KG1 (cell line): ENCODE measurements around the gene AP2S1.
"Not testable (repeated sequence)": the region's sequence is repeated elsewhere in the genome, so short reads cannot be mapped to it uniquely, and the experiment has no call there.

Experiments used
- DNase-seq: peaks from one replicate; lab custom pipeline; 2025; lab: John Stamatoyannopoulos, UW

Gene AP2S1

DNA sequence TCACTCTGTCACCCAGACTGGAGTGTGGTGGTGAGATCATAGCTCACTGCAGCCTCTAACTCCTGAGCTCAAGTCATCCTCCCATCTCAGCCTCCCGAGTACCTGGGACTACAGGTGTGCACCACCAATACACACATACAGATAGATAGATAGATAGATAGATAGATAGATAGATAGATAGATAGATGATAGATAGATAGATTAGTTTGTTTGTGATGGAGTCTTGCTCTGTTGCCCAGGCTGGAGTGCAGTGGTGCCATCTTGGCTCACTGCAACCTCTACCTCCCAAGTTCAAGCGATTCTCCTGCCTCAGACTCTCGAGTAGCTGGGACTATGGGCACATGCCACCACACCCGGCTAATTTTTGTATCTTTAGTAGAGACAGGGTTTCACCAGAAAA, 46.2 kb downstream of the AP2S1 start:
- not testable (repeated sequence) for DNase-seq

- DNase-seq: no peak
Measured at GRCh38 chr19:46803555-46803954, 47.1 kb downstream of the AP2S1 start.

DNA sequence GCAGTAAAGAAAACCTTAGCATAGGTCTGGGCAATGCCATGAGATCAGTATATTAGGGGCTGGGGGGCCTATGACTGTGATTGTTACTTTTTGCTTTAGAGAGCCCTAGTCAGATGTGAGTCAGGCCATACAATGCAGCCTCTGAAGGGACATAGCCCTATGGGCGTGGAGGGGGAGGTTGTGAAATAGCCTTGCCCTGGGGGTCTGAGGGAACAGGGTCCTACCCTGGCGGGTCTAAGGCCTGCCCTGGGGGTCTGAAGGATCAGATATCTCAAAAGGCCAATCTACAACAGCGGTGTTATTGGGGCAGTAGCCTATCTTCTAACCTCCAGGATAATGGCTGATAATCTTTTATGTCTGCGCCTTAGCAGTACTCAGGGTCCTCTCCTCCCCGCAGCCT, 48.5 kb downstream of the AP2S1 start:
- DNase-seq: no peak

- DNase-seq: no peak
Measured at GRCh38 chr19:46798713-46799112, 51.9 kb downstream of the AP2S1 start.

DNA sequence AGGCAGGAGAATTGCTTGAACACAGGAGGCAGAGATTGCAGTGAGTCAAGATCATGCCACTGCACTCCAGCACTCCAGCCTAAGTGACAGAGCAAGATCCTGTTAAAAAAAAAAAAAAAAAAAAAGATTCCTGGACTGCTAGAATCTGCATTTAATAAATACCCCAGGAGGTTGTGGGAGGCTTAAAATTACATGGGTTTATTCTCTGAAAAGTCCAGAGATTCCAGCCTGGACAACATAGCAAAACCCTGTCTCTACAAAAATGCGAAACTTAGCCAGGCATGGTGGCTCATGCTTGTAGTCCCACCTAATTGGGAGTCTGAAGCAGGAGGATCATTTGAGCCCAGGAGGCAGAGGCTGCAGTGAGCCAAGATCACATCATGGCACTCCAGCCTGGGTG, 52.8 kb downstream of the AP2S1 start:
- DNase-seq: no peak

- peak; percentile 18 for DNase-seq
Measured at GRCh38 chr19:46791944-46792343, 58.7 kb downstream of the AP2S1 start.

DNA sequence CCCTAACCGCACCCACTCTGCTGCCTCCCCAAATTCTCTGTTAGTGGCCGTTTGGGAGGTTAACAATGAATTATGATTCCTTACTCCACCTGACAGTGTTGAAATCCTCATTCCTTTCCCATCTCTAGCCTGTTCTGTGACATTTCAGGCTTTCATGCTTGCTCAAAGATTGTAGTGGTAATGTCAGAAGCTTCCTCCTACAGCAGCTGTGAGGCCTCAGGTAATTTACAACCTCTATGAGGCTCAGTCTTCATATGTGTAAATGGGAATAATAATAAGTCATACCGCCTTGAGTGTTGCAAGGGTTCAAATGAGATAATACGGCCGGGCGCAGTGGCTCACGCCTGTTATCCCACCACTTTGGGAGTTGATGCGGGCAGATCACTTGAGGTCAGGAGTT, 61.3 kb downstream of the AP2S1 start:
- DNase-seq: no peak

- DNase-seq: no peak
Measured at GRCh38 chr19:46788968-46789338, 61.7 kb downstream of the AP2S1 start.

DNA sequence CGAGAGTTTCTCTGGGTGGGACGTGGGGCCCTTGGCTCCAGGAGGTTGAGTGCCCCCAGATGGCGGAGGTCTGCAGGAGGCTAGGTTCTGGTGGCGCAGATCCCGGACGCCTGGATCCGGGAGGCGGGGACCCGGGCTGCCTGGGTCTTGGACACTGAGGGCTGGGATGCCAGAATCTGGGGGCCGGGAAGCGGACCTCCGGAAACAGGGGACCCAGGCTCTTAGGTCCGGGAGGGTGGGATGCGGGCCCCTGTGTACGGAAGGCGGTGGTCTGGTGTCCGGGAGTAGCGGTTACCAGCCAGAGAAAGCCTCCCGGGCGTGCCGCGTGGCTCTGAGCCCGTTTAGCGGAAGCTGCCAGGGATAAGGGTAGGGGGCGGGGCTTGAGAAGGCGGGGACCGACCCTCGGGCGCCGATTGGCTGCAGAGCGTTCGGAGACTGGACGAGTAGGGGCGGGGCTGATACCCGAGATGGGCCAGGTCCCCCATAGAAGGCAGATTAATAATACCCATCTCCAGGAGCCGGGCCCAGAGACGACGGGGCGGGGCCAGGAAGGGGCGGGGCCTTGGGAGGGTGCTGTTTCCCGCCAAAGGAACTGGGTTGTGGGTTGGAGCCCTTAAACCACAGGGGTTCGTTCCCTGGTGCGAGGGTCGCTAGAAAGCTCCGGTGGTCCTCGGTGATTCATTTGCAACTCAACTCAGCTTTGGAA, 62.2 kb downstream of the AP2S1 start, which contains the start of gene SLC1A5:
SLC1A5 (minus strand) TSS at position 333 of the 706 bp plus-strand sequence. CDS start 629 bp downstream, outside the sequence.
- peak; percentile 97 for DNase-seq
